Measurements from ENCODE around the gene SECISBP2L. TPM values are rescaled to one million over a fixed set of nuclear protein-coding genes. Genes with fewer than 3 reads are reported as not detected.

SECISBP2L gene
- total and polyA plus RNA-seq, 7 donors, result 4.5 to 31.9 (median 22.0) TPM

DNA sequence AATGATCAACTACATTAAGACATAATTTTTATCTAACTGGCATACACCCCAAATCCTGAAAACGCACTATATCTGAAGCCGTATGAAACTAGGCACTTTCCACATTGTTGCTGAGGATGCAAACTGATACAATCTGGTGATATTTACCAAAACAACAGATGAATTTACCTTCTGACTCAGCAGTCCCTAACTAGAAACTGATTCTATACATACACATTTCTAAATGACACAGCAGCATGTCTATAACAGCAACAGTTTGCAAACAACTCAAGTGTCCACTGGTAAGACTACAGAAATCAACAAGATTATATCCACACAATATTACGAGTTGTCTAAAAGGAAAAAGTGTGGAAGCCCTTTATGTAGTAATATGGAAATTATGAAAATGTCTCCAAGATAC lies 22.9 kb downstream of the SECISBP2L start:
- intact Hi-C loops (cut with DNase I), result loop anchor here in 1 of 2 donors (10.0 kb wide), 1 partner anchor 111 kb away; no protein-coding TSS in a partner anchor
- H3K9me3 ChIP-seq, result no peaks in the 10 kb centered on the region
- TF ChIP-seq, protein P1, sequence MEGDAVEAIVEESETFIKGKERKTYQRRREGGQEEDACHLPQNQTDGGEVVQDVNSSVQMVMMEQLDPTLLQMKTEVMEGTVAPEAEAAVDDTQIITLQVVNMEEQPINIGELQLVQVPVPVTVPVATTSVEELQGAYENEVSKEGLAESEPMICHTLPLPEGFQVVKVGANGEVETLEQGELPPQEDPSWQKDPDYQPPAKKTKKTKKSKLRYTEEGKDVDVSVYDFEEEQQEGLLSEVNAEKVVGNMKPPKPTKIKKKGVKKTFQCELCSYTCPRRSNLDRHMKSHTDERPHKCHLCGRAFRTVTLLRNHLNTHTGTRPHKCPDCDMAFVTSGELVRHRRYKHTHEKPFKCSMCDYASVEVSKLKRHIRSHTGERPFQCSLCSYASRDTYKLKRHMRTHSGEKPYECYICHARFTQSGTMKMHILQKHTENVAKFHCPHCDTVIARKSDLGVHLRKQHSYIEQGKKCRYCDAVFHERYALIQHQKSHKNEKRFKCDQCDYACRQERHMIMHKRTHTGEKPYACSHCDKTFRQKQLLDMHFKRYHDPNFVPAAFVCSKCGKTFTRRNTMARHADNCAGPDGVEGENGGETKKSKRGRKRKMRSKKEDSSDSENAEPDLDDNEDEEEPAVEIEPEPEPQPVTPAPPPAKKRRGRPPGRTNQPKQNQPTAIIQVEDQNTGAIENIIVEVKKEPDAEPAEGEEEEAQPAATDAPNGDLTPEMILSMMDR (IDR thresholded peaks at IDR 0.05), result no peak
- no peak overlapping the region for H3K27ac ChIP-seq
- H3K36me3 ChIP-seq (ENCODE audit: insufficient read depth in 1 of 2, low read depth in 1 of 2), result peaks cover 2 to 93% of the 10 kb centered on the region in 2 donors
- H3K27me3 ChIP-seq (ENCODE audit: insufficient read depth in 3 of 3, low read length in 2 of 3), result no peaks in the 10 kb centered on the region
- no peak for DNase-seq
- H3K4me1 ChIP-seq, result no peaks in the 10 kb centered on the region
- H3K4me3 ChIP-seq, result no peak overlapping the region
- 83 to 88% (median 87%) methylated on average over 3 of the region's 3 CpGs for WGBS, 3 donors
- ATAC-seq, result no peak

DNA sequence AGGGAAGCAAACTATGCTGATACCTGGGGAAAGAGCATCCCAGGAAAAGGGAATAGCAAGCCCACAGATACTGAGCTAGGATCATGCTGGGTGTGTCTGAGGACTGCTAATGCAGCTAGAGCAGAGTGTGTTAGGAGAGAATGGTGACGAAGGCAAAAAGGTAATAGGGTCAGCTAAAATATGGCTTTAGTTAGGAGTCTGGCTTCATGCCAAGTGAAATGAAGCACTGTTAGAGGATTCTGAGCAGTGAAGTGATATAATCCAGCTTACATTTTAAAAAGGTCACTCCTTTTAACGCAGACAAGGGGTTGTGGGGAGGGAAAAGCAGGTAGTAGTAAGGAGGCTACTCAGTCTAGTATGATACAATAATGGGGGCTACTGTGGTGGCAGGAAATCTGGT lies 30.4 kb downstream of the SECISBP2L start:
- DNase-seq, result no peak
- Histone ChIP-seq H3K27ac (no peak overlapping the region), H3K4me3 (no peak overlapping the region), H3K9me3 (no peaks in the 10 kb centered on the region), H3K36me3 (ENCODE audit: insufficient read depth in 1 of 2, low read depth in 1 of 2) (peaks cover 7 to 88% of the 10 kb centered on the region in 2 donors), H3K27me3 (ENCODE audit: insufficient read depth in 3 of 3, low read length in 2 of 3) (no peaks in the 10 kb centered on the region), H3K4me1 (no peaks in the 10 kb centered on the region)
- intact Hi-C loops (cut with DNase I), result no loop called here
- TF ChIP-seq, protein P1 (IDR thresholded peaks at IDR 0.05), result no peak
- no peak for ATAC-seq
- 67 to 81% (median 77%) methylated on average over 2 of the region's 2 CpGs for WGBS, 3 donors

DNA sequence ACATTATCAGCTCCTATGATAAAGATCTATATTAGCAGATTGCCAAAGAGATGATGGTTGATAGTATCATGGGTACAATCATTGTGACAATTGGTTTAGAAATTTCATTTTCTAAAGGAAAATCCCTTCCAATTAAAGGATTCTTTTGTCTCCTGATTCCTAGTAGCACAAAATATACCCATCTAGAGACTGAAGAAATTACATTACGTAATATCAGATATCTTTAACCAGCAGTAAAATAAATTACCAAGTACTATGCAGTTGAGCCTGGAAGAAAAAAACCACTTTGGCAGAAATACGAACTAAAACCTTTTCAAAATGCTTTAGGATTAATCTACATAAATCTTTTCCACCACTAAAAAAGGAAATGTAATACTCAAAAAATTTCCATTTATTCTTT lies 46.9 kb downstream of the SECISBP2L start:
- no peak for DNase-seq
- H3K9me3 ChIP-seq, result no peaks in the 10 kb centered on the region
- TF ChIP-seq, protein P1 (IDR thresholded peaks at IDR 0.05), result no peak
- ATAC-seq, result no peak
- intact Hi-C loops (cut with DNase I), result no loop called here
- H3K4me1 ChIP-seq, result no peaks in the 10 kb centered on the region
- H3K27ac ChIP-seq, result no peak overlapping the region
- peaks cover 6 to 72% of the 10 kb centered on the region in 2 donors for H3K36me3 ChIP-seq (ENCODE audit: insufficient read depth in 1 of 2, low read depth in 1 of 2)
- H3K27me3 ChIP-seq (ENCODE audit: insufficient read depth in 3 of 3, low read length in 2 of 3), result no peaks in the 10 kb centered on the region
- 91 to 93% (median 93%) methylated on average over 2 of the region's 2 CpGs for WGBS, 3 donors
- no peak overlapping the region for H3K4me3 ChIP-seq

DNA sequence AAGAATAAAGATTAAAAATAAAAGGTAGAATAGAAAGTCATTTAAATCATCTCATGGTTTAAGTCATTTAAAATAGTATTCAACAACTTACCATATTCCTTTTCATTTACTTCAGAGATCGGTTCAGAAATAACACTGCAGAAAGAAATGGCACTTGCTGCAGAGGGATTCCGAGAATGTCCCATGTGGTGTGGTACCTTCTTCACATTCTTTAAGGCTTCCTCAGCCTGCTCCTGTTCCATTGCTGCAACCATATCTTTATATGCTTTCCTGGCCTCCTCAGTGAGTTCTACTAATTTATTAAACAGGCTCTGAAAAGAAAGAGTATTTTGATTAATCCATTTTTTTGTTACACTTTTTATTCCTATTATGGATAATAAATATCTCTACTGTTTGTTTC lies 50.0 kb downstream of the SECISBP2L start:
- no peak overlapping the region for H3K4me3 ChIP-seq
- H3K27me3 ChIP-seq (ENCODE audit: insufficient read depth in 3 of 3, low read length in 2 of 3), result no peaks in the 10 kb centered on the region
- DNase-seq (no peak), ATAC-seq (no peak)
- TF ChIP-seq, protein P1 (IDR thresholded peaks at IDR 0.05), result no peak
- no peaks in the 10 kb centered on the region for H3K4me1 ChIP-seq
- 81 to 85% (median 83%) methylated on average over 2 of the region's 2 CpGs for WGBS, 3 donors
- H3K36me3 ChIP-seq (ENCODE audit: insufficient read depth in 1 of 2, low read depth in 1 of 2), result peaks cover 6 to 93% of the 10 kb centered on the region in 2 donors
- no peak overlapping the region for H3K27ac ChIP-seq
- intact Hi-C loops (cut with DNase I), result no loop called here
- no peaks in the 10 kb centered on the region for H3K9me3 ChIP-seq

DNA sequence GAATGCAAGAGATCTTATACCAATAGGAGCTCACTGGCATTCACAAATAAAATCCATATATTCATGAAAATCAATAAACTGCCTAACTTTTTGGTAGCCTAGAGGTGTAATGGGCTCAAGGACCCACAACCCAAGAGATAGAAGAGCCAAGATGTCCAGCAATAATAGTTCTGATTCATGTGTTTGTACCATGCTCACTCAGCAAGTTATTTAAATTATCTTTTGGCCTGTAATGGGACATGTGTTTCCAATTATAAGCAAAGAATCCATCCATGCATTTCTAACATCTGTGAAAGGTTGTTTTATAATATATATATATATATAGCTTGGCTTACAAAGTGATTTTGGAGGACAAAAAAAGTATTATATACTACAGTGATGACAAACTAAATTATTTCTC lies 52.9 kb downstream of the SECISBP2L start:
- no peak overlapping the region for H3K27ac ChIP-seq
- H3K4me1 ChIP-seq, result no peaks in the 10 kb centered on the region
- H3K4me3 ChIP-seq, result no peak overlapping the region
- DNase-seq (no peak), ATAC-seq (no peak)
- peaks cover 3 to 89% of the 10 kb centered on the region in 2 donors for H3K36me3 ChIP-seq (ENCODE audit: insufficient read depth in 1 of 2, low read depth in 1 of 2)
- intact Hi-C loops (cut with DNase I), result loop anchor here in 1 of 2 donors (5.0 kb wide), 1 partner anchor 139 kb away; no protein-coding TSS in a partner anchor
- TF ChIP-seq, protein P1 (IDR thresholded peaks at IDR 0.05), result no peak
- H3K9me3 ChIP-seq, result no peaks in the 10 kb centered on the region
- no peaks in the 10 kb centered on the region for H3K27me3 ChIP-seq (ENCODE audit: insufficient read depth in 3 of 3, low read length in 2 of 3)

Measured in psoas muscle (tissue), 8 donors.